Measurements from ENCODE around the gene ASB18.

GRCh38 chr2:236204953-236205352 is 59.3 kb downstream of the ASB18 start:
- TF ChIP-seq, protein P1, sequence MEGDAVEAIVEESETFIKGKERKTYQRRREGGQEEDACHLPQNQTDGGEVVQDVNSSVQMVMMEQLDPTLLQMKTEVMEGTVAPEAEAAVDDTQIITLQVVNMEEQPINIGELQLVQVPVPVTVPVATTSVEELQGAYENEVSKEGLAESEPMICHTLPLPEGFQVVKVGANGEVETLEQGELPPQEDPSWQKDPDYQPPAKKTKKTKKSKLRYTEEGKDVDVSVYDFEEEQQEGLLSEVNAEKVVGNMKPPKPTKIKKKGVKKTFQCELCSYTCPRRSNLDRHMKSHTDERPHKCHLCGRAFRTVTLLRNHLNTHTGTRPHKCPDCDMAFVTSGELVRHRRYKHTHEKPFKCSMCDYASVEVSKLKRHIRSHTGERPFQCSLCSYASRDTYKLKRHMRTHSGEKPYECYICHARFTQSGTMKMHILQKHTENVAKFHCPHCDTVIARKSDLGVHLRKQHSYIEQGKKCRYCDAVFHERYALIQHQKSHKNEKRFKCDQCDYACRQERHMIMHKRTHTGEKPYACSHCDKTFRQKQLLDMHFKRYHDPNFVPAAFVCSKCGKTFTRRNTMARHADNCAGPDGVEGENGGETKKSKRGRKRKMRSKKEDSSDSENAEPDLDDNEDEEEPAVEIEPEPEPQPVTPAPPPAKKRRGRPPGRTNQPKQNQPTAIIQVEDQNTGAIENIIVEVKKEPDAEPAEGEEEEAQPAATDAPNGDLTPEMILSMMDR (IDR thresholded peaks at IDR 0.05 in 8 of 11, conservative IDR thresholded peaks at IDR 0.05 in 3 of 11) = no peak
- TF ChIP-seq POLR2AphosphoS5 (IDR thresholded peaks at IDR 0.05) = no peak
